ENCODE data around the gene NTMT1. TPM values are rescaled to one million over a fixed set of nuclear protein-coding genes. Genes with fewer than 3 reads are reported as not detected.
A peak's percentile ranks its signal among the peaks of the same experiment; 100 is the strongest.

The NTMT1 gene
- total RNA-seq, 2 experiments from 2014 or later = 50.7 to 52.5 TPM

GRCh38 chr9:129595311-129595741 is 30.6 kb upstream of the NTMT1 start:
- peaks cover 16% of the 10 kb centered on the region for H3K4me1 Mint-ChIP-seq (ENCODE audit: low read depth)
- Histone ChIP-seq H3K27me3 (ENCODE audit: control insufficient read depth in 1 of 2, insufficient read depth in 2 of 2, low read length in 2 of 2) (peaks cover 0 to 3% of the 10 kb centered on the region in 2 experiments), H3K27ac (ENCODE audit: low read depth in 1 of 2, low read length in 2 of 2) (no peak overlapping the region), H3K4me1 (ENCODE audit: insufficient read depth, low read length) (peaks cover 30% of the 10 kb centered on the region), H3K4me3 (ENCODE audit: low read length) (no peak overlapping the region), H3K9me3 (ENCODE audit: control insufficient read depth in 1 of 2, insufficient read depth in 1 of 2, low read length in 2 of 2) (no peaks in the 10 kb centered on the region), H3K36me3 (ENCODE audit: insufficient read depth, low read length) (no peaks in the 10 kb centered on the region)
- TF ChIP-seq CTCF (IDR thresholded peaks at IDR 0.05) = no peak
- H3K4me3 Mint-ChIP-seq = no peak overlapping the region
- ChIA-PET POLR2A (interaction anchor here (1.2 to 1.8 kb wide), 2 partner anchors 9 to 11 kb away, joined by 3 to 8 read pairs; no protein-coding TSS in a partner anchor), CTCF (no interaction called here)
- DNase-seq (no peak), ATAC-seq (ENCODE audit: poor library complexity) (no peak)
- peaks cover 6% of the 10 kb centered on the region for H3K27me3 Mint-ChIP-seq
- H3K9me3 Mint-ChIP-seq = no peaks in the 10 kb centered on the region
- intact Hi-C loops (cut with DNase I, micrococcal nuclease) = no loop called here
- H3K36me3 Mint-ChIP-seq (ENCODE audit: low read depth) = no peaks in the 10 kb centered on the region
- H3K27ac Mint-ChIP-seq = peak overlapping the region; percentile 68

GRCh38 chr9:129595903-129596540 is 29.9 kb upstream of the NTMT1 start:
- H3K4me3 Mint-ChIP-seq = peak overlapping the region; percentile 78
- Histone ChIP-seq H3K9me3 (ENCODE audit: control insufficient read depth in 1 of 2, insufficient read depth in 1 of 2, low read length in 2 of 2) (no peaks in the 10 kb centered on the region), H3K27me3 (ENCODE audit: control insufficient read depth in 1 of 2, insufficient read depth in 2 of 2, low read length in 2 of 2) (peaks cover 0 to 3% of the 10 kb centered on the region in 2 experiments), H3K4me3 (ENCODE audit: low read length) (no peak overlapping the region), H3K36me3 (ENCODE audit: insufficient read depth, low read length) (no peaks in the 10 kb centered on the region), H3K4me1 (ENCODE audit: insufficient read depth, low read length) (peaks cover 30% of the 10 kb centered on the region), H3K27ac (ENCODE audit: low read depth in 1 of 2, low read length in 2 of 2) (no peak overlapping the region)
- intact Hi-C loops (cut with DNase I, micrococcal nuclease) = no loop called here
- peaks cover 6% of the 10 kb centered on the region for H3K27me3 Mint-ChIP-seq
- DNase-seq = no peak
- no peaks in the 10 kb centered on the region for H3K36me3 Mint-ChIP-seq (ENCODE audit: low read depth)
- H3K9me3 Mint-ChIP-seq = no peaks in the 10 kb centered on the region
- ChIA-PET POLR2A (interaction anchor here (0.8 to 1.8 kb wide), 4 partner anchors 8 to 12 kb away, joined by 3 to 8 read pairs (median 3); no protein-coding TSS in a partner anchor), CTCF (interaction anchor here (1.4 kb wide), 1 partner anchor 136 kb away, joined by 4 read pairs; no protein-coding TSS in a partner anchor)
- H3K4me1 Mint-ChIP-seq (ENCODE audit: low read depth) = peaks cover 16% of the 10 kb centered on the region
- no peak for ATAC-seq (ENCODE audit: poor library complexity)
- peak overlapping the region; percentile 68 for H3K27ac Mint-ChIP-seq
- no peak for TF ChIP-seq CTCF (IDR thresholded peaks at IDR 0.05)

- ATAC-seq (ENCODE audit: poor library complexity) = no peak
- peaks cover 30% of the 10 kb centered on the region for H3K4me1 ChIP-seq (ENCODE audit: insufficient read depth, low read length)
- no peak for DNase-seq
- no peak overlapping the region for H3K27ac ChIP-seq (ENCODE audit: low read depth in 1 of 2, low read length in 2 of 2)
- Mint-ChIP-seq H3K27ac (peak overlapping the region; percentile 68), H3K36me3 (ENCODE audit: low read depth) (no peaks in the 10 kb centered on the region), H3K27me3 (peaks cover 6% of the 10 kb centered on the region), H3K4me1 (ENCODE audit: low read depth) (peaks cover 16% of the 10 kb centered on the region), H3K9me3 (no peaks in the 10 kb centered on the region), H3K4me3 (peak overlapping the region; percentile 38)
- no peaks in the 10 kb centered on the region for H3K36me3 ChIP-seq (ENCODE audit: insufficient read depth, low read length)
- H3K4me3 ChIP-seq (ENCODE audit: low read length) = no peak overlapping the region
- ChIA-PET POLR2A (interaction anchor here (0.8 to 1.8 kb wide), 7 partner anchors 9 to 361 kb away, joined by 3 to 8 read pairs (median 3); no protein-coding TSS in a partner anchor), CTCF (interaction anchor here (1.4 kb wide), 1 partner anchor 137 kb away, joined by 4 read pairs; no protein-coding TSS in a partner anchor)
- H3K27me3 ChIP-seq (ENCODE audit: control insufficient read depth in 1 of 2, insufficient read depth in 2 of 2, low read length in 2 of 2) = peaks cover 0 to 3% of the 10 kb centered on the region in 2 experiments
- no peaks in the 10 kb centered on the region for H3K9me3 ChIP-seq (ENCODE audit: control insufficient read depth in 1 of 2, insufficient read depth in 1 of 2, low read length in 2 of 2)
- intact Hi-C loops (cut with DNase I, micrococcal nuclease) = no loop called here
- TF ChIP-seq CTCF (IDR thresholded peaks at IDR 0.05) = no peak
These were observed 29.2 kb upstream of the NTMT1 start for GRCh38 chr9:129596541-129597331.

All from CD4-positive, alpha-beta T cell (primary cell).